Measurements from ENCODE around the gene SACM1L. TPM values are rescaled to one million over a fixed set of nuclear protein-coding genes. Genes with fewer than 3 reads are reported as not detected.

The SACM1L gene
- total and polyA plus RNA-seq, 2 of the 4 experiments (the other 2 are of a cell fraction) = 19.0 to 40.9 TPM

GRCh38 chr3:45715945-45716344 lies 26.7 kb downstream of the SACM1L start:
- in situ Hi-C loops (cut with MboI; ENCODE audit: low sequenced_read_pairs) = no loop called here
- H3K4me1 ChIP-seq (ENCODE audit: control insufficient read depth, insufficient read depth, low read length) = peaks cover 14% of the 10 kb centered on the region
- H3K9me1 ChIP-seq (ENCODE audit: insufficient read depth, low read length) = peaks cover 9% of the 10 kb centered on the region
- POLR2A ChIA-PET (ENCODE audit: unreplicated experiment) = interaction anchor here (0.5 kb wide), 1 partner anchor 43 kb away, joined by 3 read pairs; no protein-coding TSS in a partner anchor
- H2AK9ac ChIP-seq (replicated peaks; ENCODE audit: low read depth, low read length, poor library complexity) = no peak overlapping the region
- no peak overlapping the region for H2BK15ac ChIP-seq (ENCODE audit: low read depth, low read length)
- no peak overlapping the region for H3K27ac ChIP-seq (ENCODE audit: insufficient read depth, low read length)
- H3K79me1 ChIP-seq (ENCODE audit: low read depth in 1 of 2, low read length in 2 of 2) = peaks cover 16 to 22% of the 10 kb centered on the region in 2 experiments; a peak in 3 of 4 replicates
- DNase-seq (peak; percentile 58), ATAC-seq (ENCODE audit: low read depth) (peak; percentile 46; the same call in 1 of the 2 replicates)
- H3K4ac ChIP-seq (ENCODE audit: low read depth, low read length) = no peak overlapping the region
- peaks cover 32% of the 10 kb centered on the region for H3K36me3 ChIP-seq (ENCODE audit: control insufficient read depth, insufficient read depth, low read length)
- no peak overlapping the region for H2BK20ac ChIP-seq (ENCODE audit: low read depth, low read length)
- H3K9me3 ChIP-seq (ENCODE audit: control insufficient read depth, insufficient read depth, low read length) = no peaks in the 10 kb centered on the region
- no peak overlapping the region for H2AFZ ChIP-seq (replicated peaks; ENCODE audit: low read length, poor library complexity)
- CTCF ChIA-PET = no interaction called here
- no peaks in the 10 kb centered on the region; the same call in 1 of the 2 replicates for H4K20me1 ChIP-seq (ENCODE audit: insufficient read depth, low read length)
- BruUV-seq (replicated peaks) = no TSS peak
- no peak for TF ChIP-seq FOS (IDR thresholded peaks at IDR 0.05; ENCODE audit: low read depth, low read length)
- TF ChIP-seq CEBPB (IDR thresholded peaks at IDR 0.05; ENCODE audit: low read depth, low read length) = no peak
- TF ChIP-seq CTCF (conservative IDR thresholded peaks at IDR 0.05; ENCODE audit: low read depth, low read length) = no peak
- TF ChIP-seq BHLHE40 (IDR thresholded peaks at IDR 0.05; ENCODE audit: low read depth, low read length) = no peak
- TF ChIP-seq RAD21 (IDR thresholded peaks at IDR 0.05; ENCODE audit: low read length) = no peak
- H4K8ac ChIP-seq (ENCODE audit: low read depth in 2 of 2, low read length in 2 of 2) = no peak overlapping the region
- no peak overlapping the region for H3K4me2 ChIP-seq (ENCODE audit: low read depth, low read length)
- no peak overlapping the region for H3K56ac ChIP-seq (ENCODE audit: extremely low read depth, insufficient read depth, low read length)
- H4K5ac ChIP-seq (ENCODE audit: low read depth, low read length) = no peak overlapping the region
- H2BK5ac ChIP-seq (ENCODE audit: low read depth, low read length, poor library complexity, severe bottlenecking) = no peak overlapping the region
- dilution Hi-C loops (cut with HindIII; ENCODE audit: low sequenced_read_pairs, unreplicated experiment) = no loop called here
- H3K9ac ChIP-seq (ENCODE audit: low read depth, low read length) = no peak overlapping the region
- H2BK120ac ChIP-seq (ENCODE audit: low read depth, low read length) = no peak overlapping the region
- H4K91ac ChIP-seq (ENCODE audit: insufficient read depth, low read depth, low read length) = no peak overlapping the region
- no peak overlapping the region for H3K18ac ChIP-seq (ENCODE audit: low read depth, low read length)
- no peak overlapping the region for H3K14ac ChIP-seq (replicated peaks; ENCODE audit: low read depth, low read length)
- H3K27me3 ChIP-seq (ENCODE audit: control insufficient read depth, insufficient read depth, low read length) = no peaks in the 10 kb centered on the region
- intact Hi-C loops (cut with micrococcal nuclease) = no loop called here
- no CpG with 5 or more reads among the region's 2 CpGs for WGBS, 2 experiments (ENCODE audit: extremely low coverage in 2 of 2, insufficient read length in 1 of 2)
- H3K4me3 ChIP-seq (ENCODE audit: insufficient read depth, low read depth, low read length) = no peak overlapping the region
- no peak overlapping the region for H2AK5ac ChIP-seq (ENCODE audit: low read depth, low read length)
- H3K23ac ChIP-seq (ENCODE audit: low read depth, low read length) = no peak overlapping the region

Measured in IMR-90 (cell line).